Kidney capillary endothelial cell (primary cell): Measurements from ENCODE around the gene FHL3.
"Not testable (repeated sequence)": the region's sequence is repeated elsewhere in the genome, so short reads cannot be mapped to it uniquely, and the experiment has no call there.

Source experiments
- DNase-seq: peaks from one replicate; pipeline ENCODE4 v3.0.0-alpha.2; 2018; ENCODE audit warnings: low spot score

FHL3 gene

GRCh38 chr1:38034871-38035270 lies 29.6 kb upstream of the FHL3 start:
- no peak for DNase-seq

- DNase-seq, result not testable (repeated sequence)
Measured at GRCh38 chr1:38032992-38033391, 27.7 kb upstream of the FHL3 start.

DNA sequence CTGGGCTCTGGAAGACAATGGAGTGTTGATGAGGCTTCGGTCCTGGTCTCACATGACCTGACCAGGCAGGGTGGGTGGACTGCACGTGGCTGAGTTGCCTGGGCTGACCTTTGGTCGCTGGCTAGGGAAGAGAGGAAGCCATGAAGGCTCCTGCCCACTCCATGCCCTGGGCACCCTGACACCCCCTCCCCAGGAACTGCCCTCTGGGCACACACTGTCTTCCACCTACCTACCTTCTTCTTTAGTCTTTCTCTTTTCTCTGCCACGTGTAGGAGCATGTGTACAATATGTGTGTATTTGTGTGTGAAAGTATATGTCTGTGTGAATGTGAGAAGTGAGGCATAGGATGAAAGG lies 26.2 kb upstream of the FHL3 start:
- DNase-seq, result no peak

- DNase-seq, result no peak
Measured at GRCh38 chr1:38030596-38031512, 25.5 kb upstream of the FHL3 start.

GRCh38 chr1:38029685-38030511 lies 24.6 kb upstream of the FHL3 start:
- peak; percentile 88 for DNase-seq

DNA sequence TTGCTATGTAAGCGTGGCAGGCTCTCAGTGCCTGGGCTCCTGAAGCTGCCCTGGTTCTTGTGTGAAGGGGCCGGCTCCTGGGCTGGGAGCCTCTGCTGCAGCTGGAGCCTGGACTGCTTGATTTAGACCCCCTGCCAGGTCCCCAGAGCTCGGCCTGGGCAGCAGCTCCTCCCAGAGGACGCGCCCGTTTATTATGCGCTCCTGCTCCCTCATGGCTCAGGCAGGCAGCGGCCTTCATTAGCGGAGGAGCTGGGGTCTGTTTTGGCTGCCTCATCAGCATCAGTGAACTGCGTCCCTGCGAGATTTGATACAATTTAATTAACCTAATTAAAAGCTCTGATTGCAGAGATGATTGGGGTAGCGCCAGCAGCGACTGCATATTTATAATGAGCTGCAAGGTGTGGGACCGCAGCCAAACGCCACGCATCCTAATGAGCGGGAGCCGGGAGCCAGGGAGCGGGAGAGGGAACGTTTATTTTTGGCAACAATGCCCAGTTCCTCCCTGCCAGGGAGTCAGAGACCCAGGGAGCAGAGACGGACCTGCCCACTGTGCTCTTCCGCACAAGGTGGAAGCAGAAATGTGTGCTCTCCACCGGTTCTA lies 23.9 kb upstream of the FHL3 start:
- DNase-seq, result no peak

DNA sequence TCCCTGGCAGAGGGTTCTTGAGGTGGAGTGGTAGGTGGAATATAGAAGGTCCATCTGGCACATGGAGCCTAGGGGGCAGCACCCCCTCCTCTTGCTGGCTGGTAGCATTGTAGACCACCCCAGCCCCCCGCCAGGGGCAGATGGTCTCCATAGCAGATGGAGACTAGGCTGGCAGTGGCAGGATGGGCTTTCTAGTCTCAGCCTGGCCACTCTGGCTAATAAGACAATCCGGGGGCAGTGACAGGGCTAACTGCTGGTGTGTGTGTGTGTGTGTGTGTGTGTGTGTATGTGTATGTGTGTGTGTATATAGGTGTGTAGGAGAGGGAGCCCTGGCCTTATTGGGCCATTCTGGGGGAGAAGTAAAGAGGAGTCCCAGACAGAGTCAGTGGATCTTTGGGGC lies 23.4 kb upstream of the FHL3 start:
- DNase-seq, result no peak

DNA sequence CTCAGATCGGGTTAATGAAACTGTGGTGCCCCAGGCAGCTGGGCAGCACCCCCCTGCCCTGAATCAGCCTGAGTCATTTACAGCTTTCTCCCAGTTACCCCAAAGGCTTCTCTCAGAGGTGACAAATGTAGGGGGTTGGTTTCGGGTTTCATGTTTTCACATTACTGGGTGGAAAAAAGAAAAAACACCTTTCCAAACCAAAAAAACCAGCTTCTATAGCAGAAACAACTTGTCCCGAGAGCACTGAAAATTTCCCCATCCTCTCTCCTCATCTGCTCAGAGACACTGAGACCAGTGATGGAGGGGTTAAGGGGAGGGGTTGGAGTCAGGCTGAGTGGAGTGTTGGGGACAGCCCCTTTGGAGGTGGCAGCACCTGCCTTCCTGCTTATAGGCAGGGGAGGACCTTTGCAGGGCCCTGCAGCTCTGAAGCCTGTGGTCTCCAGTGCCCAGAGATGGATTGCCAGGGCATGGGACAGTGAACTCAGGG lies 22.8 kb upstream of the FHL3 start:
- DNase-seq, result no peak

DNA sequence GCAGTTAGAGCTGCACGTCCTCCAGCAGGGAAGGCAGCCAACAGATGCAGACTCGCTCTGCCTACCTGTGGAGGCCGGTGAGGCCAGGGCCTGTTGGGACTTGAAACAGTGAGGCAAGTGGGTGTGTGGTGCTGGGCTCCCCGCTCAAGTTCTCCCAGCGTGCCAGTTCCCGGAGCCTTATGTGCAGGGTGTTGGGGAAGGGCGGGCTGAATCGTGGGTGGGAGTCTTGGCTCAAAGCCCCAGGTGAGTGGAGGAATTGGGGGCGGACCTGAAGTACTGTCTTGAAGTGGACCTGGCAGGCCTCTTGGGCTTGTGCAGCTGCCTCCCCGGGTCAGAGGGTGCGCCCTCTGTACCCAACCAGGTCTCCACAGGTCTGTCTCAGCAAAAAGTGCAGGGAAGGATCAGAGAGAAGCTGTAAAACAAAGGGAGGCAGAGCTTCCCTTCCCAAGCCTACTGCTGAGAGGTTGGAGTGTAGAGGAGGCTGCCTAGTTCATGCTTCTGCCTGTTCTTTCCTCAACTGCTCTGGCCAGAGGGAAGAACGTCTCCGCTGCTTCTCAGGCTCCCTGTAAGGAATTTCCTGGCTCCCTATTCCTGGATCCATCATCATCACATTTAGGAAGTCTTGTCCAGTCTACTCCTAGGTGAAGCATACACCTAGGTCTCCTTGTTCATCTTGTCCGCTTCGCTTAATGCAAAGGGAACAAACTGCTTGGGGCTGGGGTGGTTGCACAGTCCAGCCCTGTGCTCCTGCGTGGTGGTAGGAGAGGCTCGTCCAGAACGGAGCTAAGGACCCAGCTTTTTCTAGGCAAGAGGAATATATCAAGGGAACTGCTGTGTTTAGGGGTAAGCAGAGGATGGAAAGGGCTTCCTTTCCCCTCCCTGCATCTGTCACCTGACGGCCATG lies 22.1 kb upstream of the FHL3 start:
- no peak for DNase-seq

GRCh38 chr1:38026592-38027200 lies 21.4 kb upstream of the FHL3 start:
- DNase-seq, result peak; percentile 80

GRCh38 chr1:38025664-38026063 lies 20.4 kb upstream of the FHL3 start:
- DNase-seq, result no peak

- DNase-seq, result no peak
Measured at GRCh38 chr1:38025233-38025632, 19.9 kb upstream of the FHL3 start.

- no peak for DNase-seq
Measured at GRCh38 chr1:38022810-38023209, 17.5 kb upstream of the FHL3 start.

DNA sequence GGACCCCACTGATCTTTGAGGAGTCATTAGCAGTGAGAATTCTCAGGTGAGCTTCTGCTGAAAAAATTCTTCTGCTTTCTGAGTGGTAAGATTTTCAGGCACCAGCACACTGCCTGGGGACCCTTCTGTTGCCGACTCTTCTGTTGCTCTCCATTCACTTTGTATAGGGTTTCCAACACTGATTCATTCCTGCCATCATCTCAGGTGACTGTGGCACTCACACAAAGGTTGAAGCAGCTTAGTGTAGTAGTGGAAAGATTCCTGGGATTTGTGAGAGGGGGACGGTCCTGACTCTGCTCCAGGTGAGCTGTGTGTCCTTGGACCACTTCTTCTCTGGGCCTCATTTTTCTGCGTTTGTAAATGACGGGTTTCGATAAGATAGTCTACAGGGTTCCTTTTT lies 16.7 kb upstream of the FHL3 start:
- no peak for DNase-seq

DNA sequence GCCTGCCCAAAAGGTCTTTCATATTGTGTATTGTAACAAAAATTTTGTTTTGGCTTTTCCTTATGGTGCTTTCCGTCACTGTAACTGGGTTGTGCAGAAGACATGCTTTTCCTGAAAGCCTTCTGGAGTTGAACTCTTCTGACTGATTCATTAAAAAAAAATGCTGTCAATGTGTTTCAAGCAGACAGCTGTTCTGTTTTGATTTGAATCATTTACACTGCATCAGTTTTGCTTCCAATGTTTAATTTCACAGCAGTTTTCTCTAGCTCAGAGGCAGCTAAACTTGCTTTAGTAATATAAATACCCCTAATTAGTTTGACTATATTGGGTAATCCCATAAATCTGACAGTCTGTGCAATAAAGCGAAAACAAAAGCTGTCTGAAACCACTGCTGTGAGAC lies 15.1 kb upstream of the FHL3 start:
- DNase-seq, result no peak

- DNase-seq, result no peak
Measured at GRCh38 chr1:38018864-38019343, 13.6 kb upstream of the FHL3 start.

- DNase-seq, result no peak
Measured at GRCh38 chr1:38015978-38016725, 10.8 kb upstream of the FHL3 start.

GRCh38 chr1:38014724-38015424 lies 9.6 kb upstream of the FHL3 start:
- no peak for DNase-seq

- DNase-seq, result no peak
Measured at GRCh38 chr1:38014171-38014570, 8.9 kb upstream of the FHL3 start.

- DNase-seq, result no peak
Measured at GRCh38 chr1:38013227-38013622, 7.9 kb upstream of the FHL3 start.
